HEK293 (cell line): ENCODE results near the gene GNAZ.

Source experiments
- ZNF354C ChIP-seq: fragments of 450-650 bp; formaldehyde crosslinking; IDR thresholded peaks from 2 replicates; pipeline ENCODE4 v1.5.1; 2016; ENCODE audit warnings: missing biosample characterization, missing genetic modification characterization, low read depth, borderline replicate concordance
- ZNF391 ChIP-seq: fragments of 450-650 bp; formaldehyde crosslinking; IDR thresholded peaks from 2 replicates; pipeline ENCODE4 v1.5.1; 2016; ENCODE audit warnings: low read depth, missing biosample characterization, missing genetic modification characterization, borderline replicate concordance
- ZNF501 ChIP-seq: fragments of 450-650 bp; formaldehyde crosslinking; IDR thresholded peaks from 2 replicates; pipeline ENCODE4 v1.5.1; 2016; ENCODE audit warnings: missing biosample characterization, missing genetic modification characterization
- ZNF610 ChIP-seq: fragments of 450-650 bp; formaldehyde crosslinking; IDR thresholded peaks from 2 replicates; pipeline ENCODE4 v1.5.1; 2016; ENCODE audit warnings: missing biosample characterization, missing genetic modification characterization, borderline replicate concordance
- TF ChIP-seq, protein P1 (sequence below): fragments of 450-650 bp; formaldehyde crosslinking; IDR thresholded peaks from 2 replicates; pipeline ENCODE4 v1.5.1; 2016; ENCODE audit warnings: missing biosample characterization, missing genetic modification characterization
- TF ChIP-seq, protein P2 (sequence below): fragments of 450-650 bp; formaldehyde crosslinking; IDR thresholded peaks from 2 replicates; pipeline ENCODE4 v1.5.1; 2017; ENCODE audit warnings: missing biosample characterization, missing genetic modification characterization

DNA sequence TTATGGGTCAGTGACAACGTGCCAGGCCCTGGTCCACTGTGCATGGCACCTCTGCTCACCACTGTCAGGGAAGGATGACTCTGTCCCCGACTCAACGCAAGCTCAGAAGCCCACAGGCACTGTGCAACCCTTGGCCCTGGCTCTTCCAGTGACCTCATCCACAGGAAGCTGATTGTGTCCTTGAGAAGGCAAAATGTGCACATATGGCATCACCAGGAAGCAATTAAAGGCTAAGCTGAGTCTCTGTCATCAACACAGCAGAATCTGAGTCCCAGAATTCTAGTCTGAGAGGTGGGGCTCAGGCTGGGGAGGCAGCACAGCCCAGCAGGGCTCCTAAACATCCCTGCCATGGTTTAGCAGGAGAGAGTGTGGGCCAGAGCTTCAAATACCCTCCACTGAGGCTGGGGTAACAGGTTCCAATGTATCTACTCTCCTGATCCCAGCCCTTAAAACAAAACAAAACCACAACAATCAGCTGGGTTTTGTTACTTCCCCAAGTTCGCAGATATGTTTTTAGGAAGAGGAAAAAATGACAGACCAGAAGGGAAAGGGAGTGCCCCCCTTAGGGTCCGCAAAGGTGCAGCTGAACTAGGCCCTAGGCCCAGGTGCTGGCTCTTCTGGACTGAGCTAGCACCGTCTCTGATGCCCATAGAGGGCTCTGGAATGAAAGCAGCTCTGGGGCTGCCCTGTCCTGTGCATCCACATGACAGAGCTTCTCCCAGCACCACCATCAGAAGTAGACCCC is 33.5 kb upstream of the GNAZ start:
- TF ChIP-seq ZNF354C (tag by site-specific recombination) (no peak), ZNF610 (tag by site-specific recombination) (no peak), ZNF391 (no peak), ZNF501 (tag by site-specific recombination) (no peak)
- TF ChIP-seq, protein P1, sequence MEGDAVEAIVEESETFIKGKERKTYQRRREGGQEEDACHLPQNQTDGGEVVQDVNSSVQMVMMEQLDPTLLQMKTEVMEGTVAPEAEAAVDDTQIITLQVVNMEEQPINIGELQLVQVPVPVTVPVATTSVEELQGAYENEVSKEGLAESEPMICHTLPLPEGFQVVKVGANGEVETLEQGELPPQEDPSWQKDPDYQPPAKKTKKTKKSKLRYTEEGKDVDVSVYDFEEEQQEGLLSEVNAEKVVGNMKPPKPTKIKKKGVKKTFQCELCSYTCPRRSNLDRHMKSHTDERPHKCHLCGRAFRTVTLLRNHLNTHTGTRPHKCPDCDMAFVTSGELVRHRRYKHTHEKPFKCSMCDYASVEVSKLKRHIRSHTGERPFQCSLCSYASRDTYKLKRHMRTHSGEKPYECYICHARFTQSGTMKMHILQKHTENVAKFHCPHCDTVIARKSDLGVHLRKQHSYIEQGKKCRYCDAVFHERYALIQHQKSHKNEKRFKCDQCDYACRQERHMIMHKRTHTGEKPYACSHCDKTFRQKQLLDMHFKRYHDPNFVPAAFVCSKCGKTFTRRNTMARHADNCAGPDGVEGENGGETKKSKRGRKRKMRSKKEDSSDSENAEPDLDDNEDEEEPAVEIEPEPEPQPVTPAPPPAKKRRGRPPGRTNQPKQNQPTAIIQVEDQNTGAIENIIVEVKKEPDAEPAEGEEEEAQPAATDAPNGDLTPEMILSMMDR (tag by site-specific recombination), result no peak
- TF ChIP-seq, protein P2, sequence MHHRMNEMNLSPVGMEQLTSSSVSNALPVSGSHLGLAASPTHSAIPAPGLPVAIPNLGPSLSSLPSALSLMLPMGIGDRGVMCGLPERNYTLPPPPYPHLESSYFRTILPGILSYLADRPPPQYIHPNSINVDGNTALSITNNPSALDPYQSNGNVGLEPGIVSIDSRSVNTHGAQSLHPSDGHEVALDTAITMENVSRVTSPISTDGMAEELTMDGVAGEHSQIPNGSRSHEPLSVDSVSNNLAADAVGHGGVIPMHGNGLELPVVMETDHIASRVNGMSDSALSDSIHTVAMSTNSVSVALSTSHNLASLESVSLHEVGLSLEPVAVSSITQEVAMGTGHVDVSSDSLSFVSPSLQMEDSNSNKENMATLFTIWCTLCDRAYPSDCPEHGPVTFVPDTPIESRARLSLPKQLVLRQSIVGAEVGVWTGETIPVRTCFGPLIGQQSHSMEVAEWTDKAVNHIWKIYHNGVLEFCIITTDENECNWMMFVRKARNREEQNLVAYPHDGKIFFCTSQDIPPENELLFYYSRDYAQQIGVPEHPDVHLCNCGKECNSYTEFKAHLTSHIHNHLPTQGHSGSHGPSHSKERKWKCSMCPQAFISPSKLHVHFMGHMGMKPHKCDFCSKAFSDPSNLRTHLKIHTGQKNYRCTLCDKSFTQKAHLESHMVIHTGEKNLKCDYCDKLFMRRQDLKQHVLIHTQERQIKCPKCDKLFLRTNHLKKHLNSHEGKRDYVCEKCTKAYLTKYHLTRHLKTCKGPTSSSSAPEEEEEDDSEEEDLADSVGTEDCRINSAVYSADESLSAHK (tag by site-specific recombination), result no peak
